MM.1S (cell line): ENCODE measurements around the gene LGALS14.

Experiments used
- CTCF ChIP-seq: fragments of 300-600 bp; sonication (generic); IDR thresholded peaks from 2 replicates; pipeline ENCODE4 v1.5.1; 2016; ENCODE audit warnings: antibody characterized with exemption, low read length, mixed read lengths
- EZH2 ChIP-seq: fragments of 300-600 bp; sonication (generic); optimal IDR thresholded peaks from 2 replicates; pipeline ENCODE3; 2017; ENCODE audit warnings: low read depth, mild to moderate bottlenecking, antibody characterized with exemption, low read length, mixed read lengths
- EZH2phosphoT487 ChIP-seq: fragments of 300-600 bp; sonication (generic); IDR thresholded peaks from 2 replicates; pipeline ENCODE4 v1.6.1; 2018; ENCODE audit warnings: antibody characterized with exemption, low read length

- TF ChIP-seq CTCF = no peak
- no peak for TF ChIP-seq EZH2
- no peak for TF ChIP-seq EZH2phosphoT487
Measured at GRCh38 chr19:39680593-39680992, 23.7 kb upstream of the LGALS14 start.
